Ascending aorta (tissue), 2 donors: ENCODE data around the gene NARS2. TPM values are rescaled to one million over a fixed set of nuclear protein-coding genes. Genes with fewer than 3 reads are reported as not detected.

ENCODE experiments used
- DNase-seq, 2 donors: peaks; one replicate each; pipeline ENCODE4 v3.0.0-alpha.2; 2019; ENCODE audit warnings: low spot score in 2 of 2
- H3K27ac ChIP-seq, 2 donors: fragments of 200-600 bp; sonication (generic); one replicate each; pipeline ENCODE4 v1.5.1; 2016 to 2017; ENCODE audit warnings: mild to moderate bottlenecking in 1 of 2
- H3K27me3 ChIP-seq: fragments of 200-600 bp; sonication (generic); one replicate; pipeline ENCODE4 v1.5.1; 2017
- H3K36me3 ChIP-seq, 2 donors: fragments of 200-600 bp; sonication (generic); one replicate each; pipeline ENCODE4 v1.5.1; 2016
- H3K4me1 ChIP-seq, 2 donors: fragments of 200-600 bp; sonication (generic); one replicate each; pipeline ENCODE4 v1.5.1; 2016 to 2017; ENCODE audit warnings: mild to moderate bottlenecking in 1 of 2
- H3K4me3 ChIP-seq, 2 donors: fragments of 200-600 bp; sonication (generic); one replicate each; pipeline ENCODE4 v1.5.1; 2016 to 2017; ENCODE audit warnings: mild to moderate bottlenecking in 1 of 2
- H3K9me3 ChIP-seq, 2 donors: fragments of 200-600 bp; sonication (generic); one replicate each; pipeline ENCODE4 v1.5.1; 2016
- CTCF ChIP-seq, 3 experiments: fragments of 200-600 bp in 2 of 3; fragments of 450-650 bp in 1 of 3; sonication (generic) in 2 of 3; IDR thresholded peaks; one replicate each; pipeline ENCODE4 v1.5.1; 2016 to 2019; ENCODE audit warnings: antibody characterized with exemption in 3 of 3, mild to moderate bottlenecking in 1 of 3, moderate library complexity in 1 of 3
- intact Hi-C: fragments of 100-400 bp; cut with DNase I; formaldehyde crosslinking; loops from one replicate; pipeline ENCODE4 v1.15.1; 2023
- total RNA-seq: library from RNA; depleted of rRNA; stranded (reverse); fragments of >200 nt; gene quantifications from one replicate; pipeline ENCODE4 v1.1.0, GENCODE V29; 2016

The NARS2 gene
- total RNA-seq, 1 donor from 2014 or later: 7.8 TPM

- H3K27ac ChIP-seq: no peak overlapping the region
- peaks cover 0 to 3% of the 10 kb centered on the region in 2 donors for H3K4me1 ChIP-seq
- no peaks in the 10 kb centered on the region for H3K27me3 ChIP-seq
- H3K4me3 ChIP-seq: no peak overlapping the region
- TF ChIP-seq CTCF (IDR thresholded peaks at IDR 0.05): no peak
- no peaks in the 10 kb centered on the region for H3K9me3 ChIP-seq
- intact Hi-C loops: no loop called here
- DNase-seq: no peak
- H3K36me3 ChIP-seq: no peaks in the 10 kb centered on the region
These were observed 175.5 kb downstream of the NARS2 start for GRCh38 chr11:78399136-78399535.

- Histone ChIP-seq H3K4me3 (no peak overlapping the region), H3K9me3 (no peaks in the 10 kb centered on the region), H3K27ac (no peak overlapping the region), H3K36me3 (no peaks in the 10 kb centered on the region), H3K4me1 (peaks cover 0 to 3% of the 10 kb centered on the region in 2 donors), H3K27me3 (no peaks in the 10 kb centered on the region)
- no peak for TF ChIP-seq CTCF (IDR thresholded peaks at IDR 0.05)
- no peak for DNase-seq
- intact Hi-C loops: no loop called here
These were observed 175.9 kb downstream of the NARS2 start for GRCh38 chr11:78398715-78399114.

- no peak for DNase-seq
- H3K4me1 ChIP-seq: peaks cover 3 to 5% of the 10 kb centered on the region in 2 donors
- H3K4me3 ChIP-seq: no peak overlapping the region
- no peak overlapping the region for H3K27ac ChIP-seq
- H3K36me3 ChIP-seq: no peaks in the 10 kb centered on the region
- H3K9me3 ChIP-seq: no peaks in the 10 kb centered on the region
- H3K27me3 ChIP-seq: no peaks in the 10 kb centered on the region
- intact Hi-C loops: no loop called here
- no peak for TF ChIP-seq CTCF (IDR thresholded peaks at IDR 0.05)
These were observed 177.3 kb downstream of the NARS2 start for GRCh38 chr11:78397398-78397797.

- intact Hi-C loops: no loop called here
- Histone ChIP-seq H3K27ac (no peak overlapping the region), H3K4me1 (peaks cover 0 to 7% of the 10 kb centered on the region in 2 donors), H3K36me3 (no peaks in the 10 kb centered on the region), H3K4me3 (no peak overlapping the region), H3K9me3 (no peaks in the 10 kb centered on the region), H3K27me3 (no peaks in the 10 kb centered on the region)
- DNase-seq: no peak
- no peak for TF ChIP-seq CTCF (IDR thresholded peaks at IDR 0.05)
These were observed 179.1 kb downstream of the NARS2 start for GRCh38 chr11:78395597-78395996.

- H3K9me3 ChIP-seq: no peaks in the 10 kb centered on the region
- no peak overlapping the region for H3K27ac ChIP-seq
- TF ChIP-seq CTCF (IDR thresholded peaks at IDR 0.05): no peak
- DNase-seq: no peak
- no peaks in the 10 kb centered on the region for H3K27me3 ChIP-seq
- no peaks in the 10 kb centered on the region for H3K36me3 ChIP-seq
- H3K4me1 ChIP-seq: peaks cover 0 to 7% of the 10 kb centered on the region in 2 donors
- intact Hi-C loops: no loop called here
- no peak overlapping the region for H3K4me3 ChIP-seq
These were observed 181.8 kb downstream of the NARS2 start for GRCh38 chr11:78392854-78393253.

GRCh38 chr11:78391424-78391823, 183.2 kb downstream of the NARS2 start:
- DNase-seq: no peak
- Histone ChIP-seq H3K9me3 (no peaks in the 10 kb centered on the region), H3K4me3 (no peak overlapping the region), H3K4me1 (peaks cover 0 to 7% of the 10 kb centered on the region in 2 donors), H3K27me3 (no peaks in the 10 kb centered on the region), H3K27ac (no peak overlapping the region), H3K36me3 (no peaks in the 10 kb centered on the region)
- intact Hi-C loops: no loop called here
- TF ChIP-seq CTCF (IDR thresholded peaks at IDR 0.05): no peak
